Smooth muscle cell (in vitro differentiated cells): Measurements from ENCODE around the gene CACNB2. TPM values are rescaled to one million over a fixed set of nuclear protein-coding genes. Genes with fewer than 3 reads are reported as not detected.

Source experiments
- DNase-seq: peaks from one replicate; lab custom pipeline; 2025; ENCODE audit not compliant: unreplicated experiment; lab: John Stamatoyannopoulos, UW
- H2AFZ ChIP-seq: fragments of 200-600 bp; sonication (generic); 2 replicates; pipeline ENCODE4 v1.6.0; 2016; ENCODE audit warnings: antibody characterized with exemption, low read depth, mild to moderate bottlenecking
- H3F3A ChIP-seq: fragments of 200-600 bp; sonication (generic); 2 replicates; pipeline ENCODE4 v1.6.0; 2017; ENCODE audit warnings: antibody characterized with exemption, low read depth
- H3K27ac ChIP-seq: fragments of 200-600 bp; sonication (generic); 2 replicates; pipeline ENCODE4 v1.5.1; 2016; ENCODE audit warnings: low read depth, mild to moderate bottlenecking
- H3K27me3 ChIP-seq: fragments of 200-600 bp; sonication (generic); 2 replicates; pipeline ENCODE4 v1.6.1; 2016; ENCODE audit warnings: low read depth, mild to moderate bottlenecking
- H3K36me3 ChIP-seq: fragments of 200-600 bp; sonication (generic); 2 replicates; pipeline ENCODE4 v1.5.1; 2016; ENCODE audit warnings: low read depth
- H3K4me1 ChIP-seq: fragments of 200-600 bp; sonication (generic); 2 replicates; pipeline ENCODE4 v1.5.1; 2016; ENCODE audit warnings: low read depth
- H3K4me2 ChIP-seq: fragments of 200-600 bp; sonication (generic); 2 replicates; pipeline ENCODE4 v1.6.0; 2016; ENCODE audit warnings: mild to moderate bottlenecking
- H3K4me3 ChIP-seq: fragments of 200-600 bp; sonication (generic); 2 replicates; pipeline ENCODE4 v1.5.1; 2016; ENCODE audit warnings: mild to moderate bottlenecking
- H3K79me2 ChIP-seq: fragments of 200-600 bp; sonication (generic); 2 replicates; pipeline ENCODE4 v1.6.0; 2016; ENCODE audit warnings: low read depth, mild to moderate bottlenecking
- H3K9ac ChIP-seq: fragments of 200-600 bp; sonication (generic); 2 replicates; pipeline ENCODE4 v1.6.0; 2016; ENCODE audit warnings: low read depth
- H3K9me3 ChIP-seq: fragments of 200-600 bp; sonication (generic); replicated peaks from 2 replicates; pipeline ENCODE4 v1.5.1; 2016; ENCODE audit warnings: low read depth
- H4K20me1 ChIP-seq: fragments of 200-600 bp; sonication (generic); 2 replicates; pipeline ENCODE4 v1.6.0; 2016; ENCODE audit warnings: low read depth
- CTCF ChIP-seq: fragments of 200-600 bp; sonication (generic); IDR thresholded peaks from 2 replicates; pipeline ENCODE4 v1.5.1; 2017; ENCODE audit warnings: borderline replicate concordance, mild to moderate bottlenecking, antibody characterized with exemption; ENCODE audit not compliant: insufficient read depth, poor library complexity, severe bottlenecking
- WGBS: methylation state at CpG from one replicate; pipeline ENCODE4 v1.1.7; 2016; ENCODE audit warnings: low lambda C conversion rate; 5-methylcytosine and 5-hydroxymethylcytosine counted together
- polyA plus RNA-seq: library from polyadenylated mRNA; unstranded; fragments of >200 nt; fragmentation: Nextera tagmentation; extraction: Ambion mirVana; gene quantifications from 2 replicates; pipeline ENCODE4 v1.2.1, GENCODE V29; 2016
- total RNA-seq: library from RNA; depleted of rRNA; stranded (reverse); fragments of >200 nt; gene quantifications from 2 replicates; pipeline ENCODE4 v1.2.3, GENCODE V29; 2014

Gene CACNB2
- total and polyA plus RNA-seq, 2 experiments from 2014 or later, result 0.04 to 1.1 TPM

- DNase-seq, result no peak
- no peaks in the 10 kb centered on the region for H3F3A ChIP-seq
- H2AFZ ChIP-seq, result peak overlapping the region; percentile 70
- peak overlapping the region; percentile 65 for H3K27ac ChIP-seq
- 38% methylated on average over 3 of the region's 3 CpGs for WGBS
- no peaks in the 10 kb centered on the region for H3K27me3 ChIP-seq
- peak overlapping the region; percentile 18 for H3K4me3 ChIP-seq
- H3K36me3 ChIP-seq, result no peaks in the 10 kb centered on the region
- no peaks in the 10 kb centered on the region for H3K9me3 ChIP-seq
- peak overlapping the region; percentile 33 for H3K9ac ChIP-seq
- H4K20me1 ChIP-seq, result no peaks in the 10 kb centered on the region
- peak overlapping the region; percentile 79 for H3K4me2 ChIP-seq
- H3K4me1 ChIP-seq, result no peaks in the 10 kb centered on the region
- no peak for TF ChIP-seq CTCF
- no peaks in the 10 kb centered on the region for H3K79me2 ChIP-seq
These were observed 361.0 kb downstream of the CACNB2 start for GRCh38 chr10:18501198-18501597.

- Histone ChIP-seq H4K20me1 (no peaks in the 10 kb centered on the region), H3K9ac (peak overlapping the region; percentile 33), H3K9me3 (no peaks in the 10 kb centered on the region), H3K36me3 (no peaks in the 10 kb centered on the region), H3K27me3 (no peaks in the 10 kb centered on the region), H3F3A (no peaks in the 10 kb centered on the region), H3K4me3 (peak overlapping the region; percentile 18), H3K27ac (peak overlapping the region; percentile 65), H3K79me2 (no peaks in the 10 kb centered on the region), H2AFZ (peak overlapping the region; percentile 70), H3K4me1 (no peaks in the 10 kb centered on the region), H3K4me2 (peak overlapping the region; percentile 79)
- WGBS, result 73% methylated on average over 5 of the region's 5 CpGs
- DNase-seq, result no peak
- no peak for TF ChIP-seq CTCF
These were observed 361.4 kb downstream of the CACNB2 start for GRCh38 chr10:18501629-18502028.

GRCh38 chr10:18504161-18504560 is 363.9 kb downstream of the CACNB2 start:
- no peak overlapping the region for H2AFZ ChIP-seq
- no peak overlapping the region for H3K4me3 ChIP-seq
- no peak overlapping the region for H3K9ac ChIP-seq

More at GRCh38 chr10:18504161-18504560, 363.9 kb downstream of the CACNB2 start:
- H3K9me3 ChIP-seq, result no peaks in the 10 kb centered on the region
- no peaks in the 10 kb centered on the region for H3K79me2 ChIP-seq
- H3K4me2 ChIP-seq, result no peak overlapping the region
- no peak overlapping the region for H3K27ac ChIP-seq
- H4K20me1 ChIP-seq, result no peaks in the 10 kb centered on the region
- no peaks in the 10 kb centered on the region for H3K27me3 ChIP-seq
- H3K36me3 ChIP-seq, result no peaks in the 10 kb centered on the region
- no peaks in the 10 kb centered on the region for H3F3A ChIP-seq
- DNase-seq, result no peak
- H3K4me1 ChIP-seq, result no peaks in the 10 kb centered on the region
- 99% methylated on average over 5 of the region's 5 CpGs for WGBS
- TF ChIP-seq CTCF, result no peak
